ENCODE measurements around the gene TYMP.

Gene TYMP

GRCh38 chr22:50507991-50508884 is 21.6 kb downstream of the TYMP start, which contains the start of gene NCAPH2:
NCAPH2 (plus strand) TSS chr22:50508224; CDS start chr22:50508338, 114 bp downstream.
- no peaks in the 10 kb centered on the region for H3K27me3 Mint-ChIP-seq (ENCODE audit: low read depth, poor library complexity)
- peaks cover 9% of the 10 kb centered on the region for H3K36me3 Mint-ChIP-seq (ENCODE audit: low read depth)
- H3K9me3 Mint-ChIP-seq: no peaks in the 10 kb centered on the region
- peaks cover 15% of the 10 kb centered on the region for H3K4me1 Mint-ChIP-seq
- TF ChIP-seq CTCF (IDR thresholded peaks at IDR 0.05): no peak
- H3K27ac Mint-ChIP-seq: peak within 1 kb of the TSS; percentile 98
- H3K4me3 Mint-ChIP-seq: peak within 1 kb of the TSS; percentile 95
- DNase-seq: peak; percentile 98

- peak; percentile 96 for DNase-seq
Measured at GRCh38 chr22:50507421-50507990, 22.3 kb downstream of the TYMP start, which contains the start of gene LMF2. LMF2 (minus strand) TSS chr22:50507702; CDS start chr22:50507675, 27 bp downstream.

GRCh38 chr22:50506611-50507420 is 23.0 kb downstream of the TYMP start:
- no peak for TF ChIP-seq CTCF (IDR thresholded peaks at IDR 0.05)
- Mint-ChIP-seq H3K9me3 (no peaks in the 10 kb centered on the region), H3K27me3 (ENCODE audit: low read depth, poor library complexity) (peaks cover 2% of the 10 kb centered on the region), H3K27ac (no peak overlapping the region), H3K4me3 (peak overlapping the region; percentile 95), H3K4me1 (peaks cover 15% of the 10 kb centered on the region), H3K36me3 (ENCODE audit: low read depth) (no peaks in the 10 kb centered on the region)
- DNase-seq: no peak

More at GRCh38 chr22:50507421-50507990, 22.3 kb downstream of the TYMP start, which contains the start of gene LMF2:
- peak within 1 kb of the TSS; percentile 95 for H3K4me3 Mint-ChIP-seq
- peaks cover under 1% of the 10 kb centered on the region for H3K27me3 Mint-ChIP-seq (ENCODE audit: low read depth, poor library complexity)
- TF ChIP-seq CTCF (IDR thresholded peaks at IDR 0.05): no peak
- H3K4me1 Mint-ChIP-seq: peaks cover 15% of the 10 kb centered on the region
- no peaks in the 10 kb centered on the region for H3K9me3 Mint-ChIP-seq
- peaks cover 5% of the 10 kb centered on the region for H3K36me3 Mint-ChIP-seq (ENCODE audit: low read depth)
- peak within 1 kb of the TSS; percentile 98 for H3K27ac Mint-ChIP-seq

- TF ChIP-seq CTCF (IDR thresholded peaks at IDR 0.05): no peak
- H3K4me3 Mint-ChIP-seq: peak overlapping the region; percentile 95
- H3K27me3 Mint-ChIP-seq (ENCODE audit: low read depth, poor library complexity): peaks cover 2% of the 10 kb centered on the region
- H3K9me3 Mint-ChIP-seq: no peaks in the 10 kb centered on the region
- no peak for DNase-seq
- H3K36me3 Mint-ChIP-seq (ENCODE audit: low read depth): no peaks in the 10 kb centered on the region
- H3K4me1 Mint-ChIP-seq: peaks cover 15% of the 10 kb centered on the region
- no peak overlapping the region for H3K27ac Mint-ChIP-seq
Measured at GRCh38 chr22:50505776-50506610, 23.8 kb downstream of the TYMP start.

GRCh38 chr22:50505276-50505775 is 24.5 kb downstream of the TYMP start:
- no peak for TF ChIP-seq CTCF (IDR thresholded peaks at IDR 0.05)
- H3K9me3 Mint-ChIP-seq: no peaks in the 10 kb centered on the region
- no peak overlapping the region for H3K4me3 Mint-ChIP-seq
- H3K36me3 Mint-ChIP-seq (ENCODE audit: low read depth): no peaks in the 10 kb centered on the region
- no peak overlapping the region for H3K27ac Mint-ChIP-seq
- H3K4me1 Mint-ChIP-seq: peaks cover 15% of the 10 kb centered on the region
- no peak for DNase-seq
- peaks cover 2% of the 10 kb centered on the region for H3K27me3 Mint-ChIP-seq (ENCODE audit: low read depth, poor library complexity)
